ENCODE measurements around the gene CENPS.
"Not testable (repeated sequence)": the region's sequence is repeated elsewhere in the genome, so short reads cannot be mapped to it uniquely, and the experiment has no call there.

Gene CENPS

DNA sequence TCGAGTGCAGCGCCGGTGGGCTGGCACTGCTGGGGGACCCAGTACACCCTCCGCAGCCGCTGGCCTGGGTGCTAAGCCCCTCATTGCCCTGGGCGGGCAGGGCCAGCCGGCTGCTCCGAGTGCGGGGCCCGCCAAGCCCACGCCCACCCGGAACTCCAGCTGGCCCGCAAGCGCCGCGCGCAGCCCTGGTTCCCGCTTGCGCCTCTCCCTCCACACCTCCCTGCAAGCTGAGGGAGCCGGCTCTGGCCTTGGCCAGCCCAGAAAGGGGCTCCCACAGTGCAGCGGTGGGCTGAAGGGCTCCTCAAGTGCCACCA lies 3.7 kb upstream of the CENPS start:
- not testable (repeated sequence) for H3K9ac ChIP-seq (ENCODE audit: low read depth, low read length, poor library complexity); DNase-seq (ENCODE audit: low spot score); H3K9me3 ChIP-seq (replicated peaks in 1 of 2; ENCODE audit: control insufficient read depth in 2 of 2, insufficient read depth in 1 of 2, low read depth in 1 of 2, low read length in 2 of 2); H2BK120ac ChIP-seq (ENCODE audit: low read depth, low read length); H3K14ac ChIP-seq (ENCODE audit: low read length); H3K23ac ChIP-seq (ENCODE audit: low read depth, low read length, poor library complexity); H3K4me3 ChIP-seq (ENCODE audit: low read length in 2 of 2); H2BK5ac ChIP-seq (ENCODE audit: low read length); H4K8ac ChIP-seq (ENCODE audit: low read depth, low read length); H2BK12ac ChIP-seq (ENCODE audit: low read length); H3K4me1 ChIP-seq (ENCODE audit: control insufficient read depth in 2 of 2, insufficient read depth in 1 of 2, low read depth in 1 of 2, low read length in 2 of 2); H2BK15ac ChIP-seq (ENCODE audit: low read length); H2AK5ac ChIP-seq (ENCODE audit: low read depth, low read length); H4K91ac ChIP-seq (ENCODE audit: low read depth, low read length, poor library complexity); H3K18ac ChIP-seq (ENCODE audit: low read length); H3K4me2 ChIP-seq (ENCODE audit: insufficient read depth, low read length, poor library complexity, severe bottlenecking); H3K27ac ChIP-seq (replicated peaks; ENCODE audit: low read length); H2AFZ ChIP-seq (ENCODE audit: low read length); H3K4ac ChIP-seq (ENCODE audit: low read length); H3K27me3 ChIP-seq (ENCODE audit: control insufficient read depth in 3 of 3, insufficient read depth in 3 of 3, low read depth in 1 of 3, low read length in 3 of 3); H3K79me1 ChIP-seq (ENCODE audit: low read depth, low read length)
- no CpG with 5 or more reads among the region's 21 CpGs for WGBS, 2 donors (ENCODE audit: extremely low coverage in 2 of 2, insufficient read length in 2 of 2, insufficient replicate concordance in 1 of 2)
- peaks cover 6 to 17% of the 10 kb centered on the region in 2 donors for H3K36me3 ChIP-seq (replicated peaks in 1 of 2; ENCODE audit: control insufficient read depth in 2 of 2, insufficient read depth in 2 of 2, low read length in 2 of 2)

DNA sequence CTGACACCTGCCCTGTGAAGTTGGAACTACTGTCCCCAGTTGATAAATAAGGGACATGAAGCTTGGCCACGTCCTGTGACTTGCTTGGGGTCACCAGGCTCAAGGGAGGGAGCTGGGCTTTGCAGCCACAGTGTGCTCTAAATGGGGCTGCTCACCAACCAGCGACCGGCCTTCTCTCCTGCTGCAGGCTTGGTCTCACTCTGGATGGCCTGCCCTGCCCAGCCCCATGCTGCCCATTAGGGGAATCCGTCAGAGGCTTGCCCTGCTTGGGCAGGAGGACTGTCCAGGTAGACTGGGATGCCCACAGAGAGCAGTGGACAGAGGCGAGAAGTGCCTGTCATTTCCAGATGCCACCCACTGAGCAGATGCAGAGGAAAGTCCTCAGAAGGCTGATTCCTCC lies 1.2 kb upstream of the CENPS start:
- no peak overlapping the region for H3K23ac ChIP-seq (ENCODE audit: low read depth, low read length, poor library complexity)
- no peak overlapping the region for H3K9ac ChIP-seq (ENCODE audit: low read depth, low read length, poor library complexity)
- no peak overlapping the region for H2AK5ac ChIP-seq (ENCODE audit: low read depth, low read length)
- peaks cover 8 to 10% of the 10 kb centered on the region in 2 donors for H3K4me1 ChIP-seq (ENCODE audit: control insufficient read depth in 2 of 2, insufficient read depth in 1 of 2, low read depth in 1 of 2, low read length in 2 of 2)
- H3K36me3 ChIP-seq (replicated peaks in 1 of 2; ENCODE audit: control insufficient read depth in 2 of 2, insufficient read depth in 2 of 2, low read length in 2 of 2), result peaks cover 0 to 18% of the 10 kb centered on the region in 2 donors
- no peak overlapping the region for H3K27ac ChIP-seq (replicated peaks; ENCODE audit: low read length)
- no peak overlapping the region for H4K91ac ChIP-seq (ENCODE audit: low read depth, low read length, poor library complexity)
- no peak overlapping the region for H2BK120ac ChIP-seq (ENCODE audit: low read depth, low read length)
- no peak overlapping the region for H3K18ac ChIP-seq (ENCODE audit: low read length)
- H4K8ac ChIP-seq (ENCODE audit: low read depth, low read length), result no peak overlapping the region
- no peak overlapping the region for H2BK12ac ChIP-seq (ENCODE audit: low read length)
- no peak overlapping the region for H2AFZ ChIP-seq (ENCODE audit: low read length)
- no peak for DNase-seq (ENCODE audit: low spot score)
- H3K4me3 ChIP-seq (ENCODE audit: low read length in 2 of 2), result no peak overlapping the region
- H3K14ac ChIP-seq (ENCODE audit: low read length), result no peak overlapping the region
- H3K4ac ChIP-seq (ENCODE audit: low read length), result no peak overlapping the region
- H3K9me3 ChIP-seq (replicated peaks in 1 of 2; ENCODE audit: control insufficient read depth in 2 of 2, insufficient read depth in 1 of 2, low read depth in 1 of 2, low read length in 2 of 2), result no peaks in the 10 kb centered on the region
- peaks cover 11% of the 10 kb centered on the region for H3K79me1 ChIP-seq (ENCODE audit: low read depth, low read length)
- H3K4me2 ChIP-seq (ENCODE audit: insufficient read depth, low read length, poor library complexity, severe bottlenecking), result no peak overlapping the region
- no peak overlapping the region for H2BK5ac ChIP-seq (ENCODE audit: low read length)
- no peak overlapping the region for H2BK15ac ChIP-seq (ENCODE audit: low read length)
- H3K27me3 ChIP-seq (ENCODE audit: control insufficient read depth in 3 of 3, insufficient read depth in 3 of 3, low read depth in 1 of 3, low read length in 3 of 3), result no peaks in the 10 kb centered on the region
- WGBS, 2 donors (ENCODE audit: extremely low coverage in 2 of 2, insufficient read length in 2 of 2, insufficient replicate concordance in 1 of 2), result no CpG with 5 or more reads among the region's 5 CpGs

DNA sequence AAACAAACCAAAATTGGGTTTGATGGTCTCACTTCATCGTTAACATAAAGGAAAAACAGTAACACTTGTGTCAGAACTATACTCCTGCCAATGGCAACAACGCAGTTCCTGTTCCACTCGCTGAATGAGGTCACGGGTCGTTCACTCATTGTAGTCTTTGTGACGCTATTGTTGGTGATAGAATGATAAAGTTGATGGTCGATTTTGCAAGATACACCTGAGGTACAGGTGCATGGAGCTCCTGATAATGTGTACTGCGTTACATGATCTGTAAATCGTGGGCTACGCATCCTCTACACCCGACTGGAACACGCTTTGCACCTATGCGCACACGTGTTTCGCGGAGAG lies 391 bp upstream of the CENPS start:
- Histone ChIP-seq H3K27me3 (ENCODE audit: control insufficient read depth in 3 of 3, insufficient read depth in 3 of 3, low read depth in 1 of 3, low read length in 3 of 3) (no peaks in the 10 kb centered on the region), H3K23ac (ENCODE audit: low read depth, low read length, poor library complexity) (peak overlapping the region; percentile 50), H2BK120ac (ENCODE audit: low read depth, low read length) (no peak overlapping the region), H4K91ac (ENCODE audit: low read depth, low read length, poor library complexity) (no peak overlapping the region), H2BK12ac (ENCODE audit: low read length) (no peak overlapping the region), H2BK15ac (ENCODE audit: low read length) (no peak overlapping the region), H3K9ac (ENCODE audit: low read depth, low read length, poor library complexity) (peak overlapping the region; percentile 85), H3K36me3 (replicated peaks in 1 of 2; ENCODE audit: control insufficient read depth in 2 of 2, insufficient read depth in 2 of 2, low read length in 2 of 2) (peaks cover 0 to 19% of the 10 kb centered on the region in 2 donors), H2AK5ac (ENCODE audit: low read depth, low read length) (peak overlapping the region; percentile 40), H3K4ac (ENCODE audit: low read length) (peak overlapping the region; percentile 2), H3K14ac (ENCODE audit: low read length) (no peak overlapping the region), H2BK5ac (ENCODE audit: low read length) (peak overlapping the region; percentile 32), H3K4me3 (ENCODE audit: low read length in 2 of 2) (peak overlapping the region; percentile 82 to 93), H2AFZ (ENCODE audit: low read length) (peak overlapping the region; percentile 97), H3K79me1 (ENCODE audit: low read depth, low read length) (peaks cover 11% of the 10 kb centered on the region), H3K9me3 (replicated peaks in 1 of 2; ENCODE audit: control insufficient read depth in 2 of 2, insufficient read depth in 1 of 2, low read depth in 1 of 2, low read length in 2 of 2) (no peaks in the 10 kb centered on the region), H3K4me1 (ENCODE audit: control insufficient read depth in 2 of 2, insufficient read depth in 1 of 2, low read depth in 1 of 2, low read length in 2 of 2) (peaks cover 8 to 10% of the 10 kb centered on the region in 2 donors), H3K4me2 (ENCODE audit: insufficient read depth, low read length, poor library complexity, severe bottlenecking) (peak overlapping the region; percentile 51), H3K27ac (replicated peaks; ENCODE audit: low read length) (no peak overlapping the region), H4K8ac (ENCODE audit: low read depth, low read length) (no peak overlapping the region), H3K18ac (ENCODE audit: low read length) (peak overlapping the region; percentile 91)
- DNase-seq (ENCODE audit: low spot score), result no peak
- WGBS, 2 donors (ENCODE audit: extremely low coverage in 2 of 2, insufficient read length in 2 of 2, insufficient replicate concordance in 1 of 2), result no CpG with 5 or more reads among the region's 16 CpGs

DNA sequence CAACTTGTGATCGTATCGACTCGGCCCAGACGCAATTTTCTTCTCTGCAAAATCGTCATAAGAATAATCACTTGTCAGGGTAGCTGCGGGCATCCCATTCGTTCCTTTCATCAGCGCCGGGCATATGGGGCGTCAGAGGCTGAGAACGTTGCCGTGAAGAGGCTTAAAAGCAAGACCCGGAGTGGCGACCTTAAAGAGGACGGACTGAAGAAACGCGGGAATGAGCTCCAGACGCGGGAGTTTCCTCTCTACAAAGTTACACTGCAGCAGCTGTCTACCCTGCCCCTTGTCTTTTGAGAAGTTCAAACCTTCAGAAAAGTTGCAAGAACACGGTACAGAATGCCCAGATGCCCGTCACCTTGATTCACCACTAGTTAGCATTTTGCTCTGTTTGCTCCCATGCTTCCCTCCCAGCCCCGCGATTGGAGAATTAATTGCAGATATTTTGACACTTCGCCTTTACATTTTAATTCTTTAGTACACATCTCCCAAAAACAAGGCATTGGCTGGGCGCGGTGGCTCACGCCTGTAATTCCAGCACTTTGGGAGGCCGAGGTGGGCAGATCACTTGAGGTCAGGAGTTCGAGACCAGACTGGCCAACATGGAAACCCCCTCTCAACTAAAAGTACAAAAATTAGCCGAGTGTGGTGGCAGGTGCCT lies 967 bp downstream of the CENPS start:
- H2BK12ac ChIP-seq (ENCODE audit: low read length), result no peak overlapping the region
- WGBS, 2 donors (ENCODE audit: extremely low coverage in 2 of 2, insufficient read length in 2 of 2, insufficient replicate concordance in 1 of 2), result no CpG with 5 or more reads among the region's 30 CpGs
- H3K9me3 ChIP-seq (replicated peaks in 1 of 2; ENCODE audit: control insufficient read depth in 2 of 2, insufficient read depth in 1 of 2, low read depth in 1 of 2, low read length in 2 of 2), result no peaks in the 10 kb centered on the region
- peak overlapping the region; percentile 50 for H3K23ac ChIP-seq (ENCODE audit: low read depth, low read length, poor library complexity)
- no peaks in the 10 kb centered on the region for H3K27me3 ChIP-seq (ENCODE audit: control insufficient read depth in 3 of 3, insufficient read depth in 3 of 3, low read depth in 1 of 3, low read length in 3 of 3)
- no peak overlapping the region for H2BK120ac ChIP-seq (ENCODE audit: low read depth, low read length)
- peak overlapping the region; percentile 88 for H3K4me2 ChIP-seq (ENCODE audit: insufficient read depth, low read length, poor library complexity, severe bottlenecking)
- H2AK5ac ChIP-seq (ENCODE audit: low read depth, low read length), result peak overlapping the region; percentile 43
- H3K79me1 ChIP-seq (ENCODE audit: low read depth, low read length), result peaks cover 11% of the 10 kb centered on the region
- H3K14ac ChIP-seq (ENCODE audit: low read length), result no peak overlapping the region
- no peak overlapping the region for H3K27ac ChIP-seq (replicated peaks; ENCODE audit: low read length)
- peak overlapping the region; percentile 61 for H2BK15ac ChIP-seq (ENCODE audit: low read length)
- H3K4me1 ChIP-seq (ENCODE audit: control insufficient read depth in 2 of 2, insufficient read depth in 1 of 2, low read depth in 1 of 2, low read length in 2 of 2), result peaks cover 8 to 10% of the 10 kb centered on the region in 2 donors
- H3K18ac ChIP-seq (ENCODE audit: low read length), result peak overlapping the region; percentile 96
- no peak overlapping the region for H2BK5ac ChIP-seq (ENCODE audit: low read length)
- DNase-seq (ENCODE audit: low spot score), result no peak
- peak overlapping the region; percentile 97 for H3K9ac ChIP-seq (ENCODE audit: low read depth, low read length, poor library complexity)
- peak overlapping the region; percentile 82 to 93 for H3K4me3 ChIP-seq (ENCODE audit: low read length in 2 of 2)
- H3K4ac ChIP-seq (ENCODE audit: low read length), result no peak overlapping the region
- H2AFZ ChIP-seq (ENCODE audit: low read length), result peak overlapping the region; percentile 97
- H4K91ac ChIP-seq (ENCODE audit: low read depth, low read length, poor library complexity), result no peak overlapping the region
- peaks cover 3 to 26% of the 10 kb centered on the region in 2 donors for H3K36me3 ChIP-seq (replicated peaks in 1 of 2; ENCODE audit: control insufficient read depth in 2 of 2, insufficient read depth in 2 of 2, low read length in 2 of 2)
- H4K8ac ChIP-seq (ENCODE audit: low read depth, low read length), result no peak overlapping the region

Measured in neuronal stem cell (in vitro differentiated cells).